ENCODE data around the gene TRMT2B.

DNA sequence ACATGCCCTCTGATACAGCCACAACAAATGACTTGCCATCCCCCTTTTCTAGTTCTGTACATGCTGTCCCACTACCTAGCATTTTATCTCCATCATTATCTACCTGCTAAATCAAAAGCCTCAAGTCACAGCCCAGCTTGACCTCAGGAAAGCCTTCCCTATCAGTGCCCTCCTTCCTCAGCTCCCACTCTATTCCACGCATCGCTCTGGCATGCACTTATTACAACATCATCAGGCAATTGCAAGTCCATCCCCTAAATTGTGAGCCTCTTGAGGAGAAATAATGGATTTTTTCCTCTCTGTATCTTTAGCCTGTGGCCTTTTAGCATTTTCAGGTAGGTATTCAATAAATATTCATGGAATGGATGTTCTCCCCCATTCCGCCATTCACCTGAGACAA lies 76.7 kb downstream of the TRMT2B start:
- TF ChIP-seq POLR2A (IDR thresholded peaks at IDR 0.05), result no peak
- TF ChIP-seq CTCF (IDR thresholded peaks at IDR 0.05), result no peak

All from adrenal gland (tissue), 5 donors.